ENCODE measurements around the gene TMEM178A.

Gene TMEM178A

GRCh38 chr2:39739386-39739785 is 73.7 kb downstream of the TMEM178A start:
- Histone ChIP-seq H3K36me3 (ENCODE audit: insufficient read depth, low read length) (peaks cover 83% of the 10 kb centered on the region), H3K27me3 (ENCODE audit: insufficient read depth, low read length) (no peaks in the 10 kb centered on the region), H3K9me3 (ENCODE audit: insufficient read depth, low read depth, low read length) (no peaks in the 10 kb centered on the region), H3K9ac (ENCODE audit: low read depth, low read length) (no peak overlapping the region), H3K4me1 (ENCODE audit: insufficient read depth, low read length) (peaks cover 24% of the 10 kb centered on the region), H3K27ac (ENCODE audit: low read depth, low read length) (no peak overlapping the region), H3K4me3 (ENCODE audit: low read length) (no peak overlapping the region)
- 85% methylated on average over 5 of the region's 5 CpGs for WGBS

GRCh38 chr2:39741871-39742270 is 76.2 kb downstream of the TMEM178A start:
- Histone ChIP-seq H3K27me3 (ENCODE audit: insufficient read depth, low read length) (no peaks in the 10 kb centered on the region), H3K4me3 (ENCODE audit: low read length) (no peak overlapping the region), H3K27ac (ENCODE audit: low read depth, low read length) (no peak overlapping the region), H3K36me3 (ENCODE audit: insufficient read depth, low read length) (peaks cover 78% of the 10 kb centered on the region), H3K9me3 (ENCODE audit: insufficient read depth, low read depth, low read length) (no peaks in the 10 kb centered on the region), H3K4me1 (ENCODE audit: insufficient read depth, low read length) (peaks cover 21% of the 10 kb centered on the region), H3K9ac (ENCODE audit: low read depth, low read length) (no peak overlapping the region)
- no CpG with 5 or more reads among the region's 1 CpG for WGBS

GRCh38 chr2:39743269-39743776 is 77.6 kb downstream of the TMEM178A start:
- no peaks in the 10 kb centered on the region for H3K9me3 ChIP-seq (ENCODE audit: insufficient read depth, low read depth, low read length)
- no peak overlapping the region for H3K9ac ChIP-seq (ENCODE audit: low read depth, low read length)
- WGBS = 56% methylated on average over 1 of the region's 1 CpG
- H3K27me3 ChIP-seq (ENCODE audit: insufficient read depth, low read length) = no peaks in the 10 kb centered on the region
- no peak overlapping the region for H3K4me3 ChIP-seq (ENCODE audit: low read length)
- no peak overlapping the region for H3K27ac ChIP-seq (ENCODE audit: low read depth, low read length)
- peaks cover 10% of the 10 kb centered on the region; the same call in 1 of the 2 replicates for H3K4me1 ChIP-seq (ENCODE audit: insufficient read depth, low read length)
- peaks cover 91% of the 10 kb centered on the region for H3K36me3 ChIP-seq (ENCODE audit: insufficient read depth, low read length)

- no CpG with 5 or more reads among the region's 1 CpG for WGBS
Measured at GRCh38 chr2:39755466-39755865, 89.7 kb downstream of the TMEM178A start.

GRCh38 chr2:39757156-39757555 is 91.4 kb downstream of the TMEM178A start:
- Histone ChIP-seq H3K9ac (ENCODE audit: low read depth, low read length) (no peak overlapping the region), H3K36me3 (ENCODE audit: insufficient read depth, low read length) (peaks cover 100% of the 10 kb centered on the region), H3K4me1 (ENCODE audit: insufficient read depth, low read length) (no peaks in the 10 kb centered on the region), H3K4me3 (ENCODE audit: low read length) (no peak overlapping the region), H3K27ac (ENCODE audit: low read depth, low read length) (no peak overlapping the region), H3K27me3 (ENCODE audit: insufficient read depth, low read length) (no peaks in the 10 kb centered on the region), H3K9me3 (ENCODE audit: insufficient read depth, low read depth, low read length) (no peaks in the 10 kb centered on the region)
- WGBS = 94% methylated on average over 4 of the region's 4 CpGs

More at GRCh38 chr2:39755466-39755865, 89.7 kb downstream of the TMEM178A start:
- Histone ChIP-seq H3K27me3 (ENCODE audit: insufficient read depth, low read length) (no peaks in the 10 kb centered on the region), H3K4me1 (ENCODE audit: insufficient read depth, low read length) (no peaks in the 10 kb centered on the region), H3K36me3 (ENCODE audit: insufficient read depth, low read length) (peaks cover 100% of the 10 kb centered on the region), H3K9ac (ENCODE audit: low read depth, low read length) (no peak overlapping the region), H3K9me3 (ENCODE audit: insufficient read depth, low read depth, low read length) (no peaks in the 10 kb centered on the region), H3K4me3 (ENCODE audit: low read length) (no peak overlapping the region), H3K27ac (ENCODE audit: low read depth, low read length) (no peak overlapping the region)

- no peak overlapping the region for H3K4me3 ChIP-seq (ENCODE audit: low read length)
- no peak overlapping the region for H3K27ac ChIP-seq (ENCODE audit: low read depth, low read length)
- H3K36me3 ChIP-seq (ENCODE audit: insufficient read depth, low read length) = peaks cover 94% of the 10 kb centered on the region
- H3K27me3 ChIP-seq (ENCODE audit: insufficient read depth, low read length) = no peaks in the 10 kb centered on the region
- H3K9ac ChIP-seq (ENCODE audit: low read depth, low read length) = no peak overlapping the region
- H3K4me1 ChIP-seq (ENCODE audit: insufficient read depth, low read length) = no peaks in the 10 kb centered on the region
- no peaks in the 10 kb centered on the region for H3K9me3 ChIP-seq (ENCODE audit: insufficient read depth, low read depth, low read length)
- WGBS = 100% methylated on average over 2 of the region's 2 CpGs
Measured at GRCh38 chr2:39762448-39762847, 96.7 kb downstream of the TMEM178A start.
